ENCODE data around the gene MAPRE2.

MAPRE2 gene

GRCh38 chr18:35051641-35052377, 10.6 kb downstream of the MAPRE2 start:
- H3K27ac ChIP-seq (ENCODE audit: low read depth, low read length) = no peak overlapping the region
- no peaks in the 10 kb centered on the region for H3K9me2 ChIP-seq (replicated peaks; ENCODE audit: insufficient read depth, low read length)
- H4K20me1 ChIP-seq (ENCODE audit: low read depth, low read length) = peaks cover 8% of the 10 kb centered on the region; the same call in 1 of the 2 replicates
- H3K4me2 ChIP-seq (ENCODE audit: low read depth, low read length, poor library complexity, severe bottlenecking) = no peak overlapping the region
- no peak overlapping the region for H2AFZ ChIP-seq (ENCODE audit: low read depth, low read length, severe bottlenecking)
- H3F3A ChIP-seq (ENCODE audit: insufficient read depth) = no peaks in the 10 kb centered on the region
- peaks cover 5% of the 10 kb centered on the region; the same call in 1 of the 2 replicates for H3K79me2 ChIP-seq (ENCODE audit: insufficient read depth, low read length)
- no peaks in the 10 kb centered on the region for H3K36me3 ChIP-seq (ENCODE audit: low read length)
- no peaks in the 10 kb centered on the region for H3K9me3 ChIP-seq (ENCODE audit: insufficient read depth, low read length)
- no peak overlapping the region for H3K9ac ChIP-seq (ENCODE audit: low read length)
- H3K4me3 ChIP-seq (ENCODE audit: insufficient read depth, low read length, poor library complexity, severe bottlenecking) = no peak overlapping the region
- TF ChIP-seq CTCF (IDR thresholded peaks at IDR 0.05; ENCODE audit: insufficient read depth, low read length, poor library complexity, severe bottlenecking) = no peak
- TF ChIP-seq EZH2phosphoT487 (conservative IDR thresholded peaks at IDR 0.05; ENCODE audit: low read length) = no peak
- H3K27me3 ChIP-seq (ENCODE audit: low read length) = no peaks in the 10 kb centered on the region

- Histone ChIP-seq H3K79me2 (ENCODE audit: insufficient read depth, low read length) (no peaks in the 10 kb centered on the region; the same call in 1 of the 2 replicates), H3K4me2 (ENCODE audit: low read depth, low read length, poor library complexity, severe bottlenecking) (no peak overlapping the region), H3K27ac (ENCODE audit: low read depth, low read length) (no peak overlapping the region), H3K9me2 (replicated peaks; ENCODE audit: insufficient read depth, low read length) (no peaks in the 10 kb centered on the region), H3K9me3 (ENCODE audit: insufficient read depth, low read length) (no peaks in the 10 kb centered on the region), H3K4me3 (ENCODE audit: insufficient read depth, low read length, poor library complexity, severe bottlenecking) (no peak overlapping the region), H3K9ac (ENCODE audit: low read length) (no peak overlapping the region), H4K20me1 (ENCODE audit: low read depth, low read length) (peaks cover 12% of the 10 kb centered on the region; the same call in 1 of the 2 replicates), H3K27me3 (ENCODE audit: low read length) (no peaks in the 10 kb centered on the region), H2AFZ (ENCODE audit: low read depth, low read length, severe bottlenecking) (no peak overlapping the region), H3F3A (ENCODE audit: insufficient read depth) (no peaks in the 10 kb centered on the region), H3K36me3 (ENCODE audit: low read length) (no peaks in the 10 kb centered on the region)
- TF ChIP-seq EZH2phosphoT487 (conservative IDR thresholded peaks at IDR 0.05; ENCODE audit: low read length) (no peak), CTCF (IDR thresholded peaks at IDR 0.05; ENCODE audit: insufficient read depth, low read length, poor library complexity, severe bottlenecking) (no peak)
These were observed 13.2 kb downstream of the MAPRE2 start for GRCh38 chr18:35054401-35054800.

- H2AFZ ChIP-seq (ENCODE audit: low read depth, low read length, severe bottlenecking) = no peak overlapping the region
- no peak overlapping the region for H3K4me2 ChIP-seq (ENCODE audit: low read depth, low read length, poor library complexity, severe bottlenecking)
- H3K79me2 ChIP-seq (ENCODE audit: insufficient read depth, low read length) = no peaks in the 10 kb centered on the region; the same call in 1 of the 2 replicates
- H3K27ac ChIP-seq (ENCODE audit: low read depth, low read length) = no peak overlapping the region
- H4K20me1 ChIP-seq (ENCODE audit: low read depth, low read length) = peaks cover 13% of the 10 kb centered on the region; the same call in 1 of the 2 replicates
- no peaks in the 10 kb centered on the region for H3K36me3 ChIP-seq (ENCODE audit: low read length)
- TF ChIP-seq EZH2phosphoT487 (conservative IDR thresholded peaks at IDR 0.05; ENCODE audit: low read length) (no peak), CTCF (IDR thresholded peaks at IDR 0.05; ENCODE audit: insufficient read depth, low read length, poor library complexity, severe bottlenecking) (no peak)
- no peak overlapping the region for H3K4me3 ChIP-seq (ENCODE audit: insufficient read depth, low read length, poor library complexity, severe bottlenecking)
- no peak overlapping the region for H3K9ac ChIP-seq (ENCODE audit: low read length)
- no peaks in the 10 kb centered on the region for H3K27me3 ChIP-seq (ENCODE audit: low read length)
- H3K9me3 ChIP-seq (ENCODE audit: insufficient read depth, low read length) = no peaks in the 10 kb centered on the region
- H3F3A ChIP-seq (ENCODE audit: insufficient read depth) = no peaks in the 10 kb centered on the region
- H3K9me2 ChIP-seq (replicated peaks; ENCODE audit: insufficient read depth, low read length) = no peaks in the 10 kb centered on the region
These were observed 13.9 kb downstream of the MAPRE2 start for GRCh38 chr18:35055105-35055504.

Measured in SU-DHL-6 (cell line).